Measurements from ENCODE around the gene LCT. TPM values are rescaled to one million over a fixed set of nuclear protein-coding genes. Genes with fewer than 3 reads are reported as not detected.
A peak's percentile ranks its signal among the peaks of the same experiment; 100 is the strongest.

Gene LCT
- total RNA-seq, 4 donors from 2014 or later = under 0.01 TPM; not detected in 3

- TF ChIP-seq CTCF (IDR thresholded peaks at IDR 0.05) (no peak), POLR2A (IDR thresholded peaks at IDR 0.05) (no peak)
- no peak overlapping the region for H3K27ac ChIP-seq
- H3K9me3 ChIP-seq = peaks cover 0 to 17% (median 5%) of the 10 kb centered on the region in 3 donors
- 59 to 70% methylated on average over 2 of the region's 2 CpGs for WGBS, 2 donors
- no peak for DNase-seq
- no peaks in the 10 kb centered on the region for H3K27me3 ChIP-seq
- H3K4me3 ChIP-seq = no peak overlapping the region
- intact Hi-C loops (cut with DNase I) = no loop called here
- H3K4me1 ChIP-seq = no peaks in the 10 kb centered on the region
- no peaks in the 10 kb centered on the region for H3K36me3 ChIP-seq
Observed at GRCh38 chr2:135803278-135803677, 33.7 kb downstream of the LCT start.

- H3K9me3 ChIP-seq = peaks cover 0 to 17% (median 5%) of the 10 kb centered on the region in 3 donors
- no peak overlapping the region for H3K4me3 ChIP-seq
- WGBS, 2 donors = 60 to 63% methylated on average over 3 of the region's 3 CpGs
- no peaks in the 10 kb centered on the region for H3K36me3 ChIP-seq
- no peak for DNase-seq
- H3K27me3 ChIP-seq = no peaks in the 10 kb centered on the region
- intact Hi-C loops (cut with DNase I) = no loop called here
- H3K4me1 ChIP-seq = peaks cover 0 to 8% (median 4%) of the 10 kb centered on the region in 3 donors
- TF ChIP-seq POLR2A (IDR thresholded peaks at IDR 0.05) (no peak), CTCF (IDR thresholded peaks at IDR 0.05) (no peak)
- H3K27ac ChIP-seq = no peak overlapping the region
Observed at GRCh38 chr2:135802350-135802749, 34.6 kb downstream of the LCT start.

GRCh38 chr2:135800513-135801460 lies 36.2 kb downstream of the LCT start:
- Histone ChIP-seq H3K27me3 (no peaks in the 10 kb centered on the region), H3K4me1 (peaks cover 0 to 9% (median 4%) of the 10 kb centered on the region in 3 donors), H3K36me3 (no peaks in the 10 kb centered on the region), H3K4me3 (no peak overlapping the region), H3K9me3 (peaks cover 0 to 17% (median 5%) of the 10 kb centered on the region in 3 donors), H3K27ac (no peak overlapping the region)
- DNase-seq = no peak
- intact Hi-C loops (cut with DNase I) = no loop called here
- 73 to 84% methylated on average over 4 to 6 of the region's 9 CpGs for WGBS, 2 donors
- TF ChIP-seq CTCF (IDR thresholded peaks at IDR 0.05) (no peak), POLR2A (IDR thresholded peaks at IDR 0.05) (no peak)

GRCh38 chr2:135799738-135800137 lies 37.2 kb downstream of the LCT start:
- no peaks in the 10 kb centered on the region for H3K27me3 ChIP-seq
- TF ChIP-seq POLR2A (IDR thresholded peaks at IDR 0.05) (no peak), CTCF (IDR thresholded peaks at IDR 0.05) (no peak)
- DNase-seq = no peak
- intact Hi-C loops (cut with DNase I) = no loop called here
- H3K9me3 ChIP-seq = peaks cover 0 to 17% (median 5%) of the 10 kb centered on the region in 3 donors
- H3K27ac ChIP-seq = no peak overlapping the region
- peaks cover 0 to 9% (median 4%) of the 10 kb centered on the region in 3 donors for H3K4me1 ChIP-seq
- H3K4me3 ChIP-seq = no peak overlapping the region
- 65% methylated on average over 2 of the region's 2 CpGs for WGBS, 2 donors
- no peaks in the 10 kb centered on the region for H3K36me3 ChIP-seq

GRCh38 chr2:135798762-135799161 lies 38.2 kb downstream of the LCT start:
- peaks cover 0 to 9% (median 4%) of the 10 kb centered on the region in 3 donors for H3K4me1 ChIP-seq
- no peaks in the 10 kb centered on the region for H3K27me3 ChIP-seq
- WGBS, 2 donors = 52 to 62% methylated on average over 4 of the region's 4 CpGs
- TF ChIP-seq POLR2A (IDR thresholded peaks at IDR 0.05) (no peak), CTCF (IDR thresholded peaks at IDR 0.05) (peak in 1 of 6 experiments; percentile 13)
- H3K36me3 ChIP-seq = no peaks in the 10 kb centered on the region
- H3K27ac ChIP-seq = no peak overlapping the region
- peaks cover 0 to 17% (median 5%) of the 10 kb centered on the region in 3 donors for H3K9me3 ChIP-seq
- no peak for DNase-seq
- intact Hi-C loops (cut with DNase I) = no loop called here
- no peak overlapping the region for H3K4me3 ChIP-seq

Measured in esophagus squamous epithelium (tissue), 5 donors.